BE2C (cell line): ENCODE measurements around the gene NPLOC4.
"Not testable (repeated sequence)": the region's sequence is repeated elsewhere in the genome, so short reads cannot be mapped to it uniquely, and the experiment has no call there.

Experiments
- DNase-seq: peaks from one replicate; pipeline ENCODE4 v3.0.0-alpha.2; 2020
- H3K27me3 ChIP-seq: fragments of 250-450 bp; sonication (Bioruptor Pico); 2 replicates; pipeline ENCODE4 v1.5.1; 2020; ENCODE audit warnings: mild to moderate bottlenecking
- H3K36me3 ChIP-seq: fragments of 250-450 bp; sonication (Bioruptor Pico); 2 replicates; pipeline ENCODE4 v1.5.1; 2020; ENCODE audit warnings: mild to moderate bottlenecking
- H3K4me1 ChIP-seq: fragments of 250-450 bp; sonication (Bioruptor Pico); 2 replicates; pipeline ENCODE4 v1.5.1; 2020
- H3K4me3 ChIP-seq: 2 replicates; pipeline ENCODE4 v1.5.1; 2011; ENCODE audit warnings: low read depth, low read length
- H3K9me3 ChIP-seq: fragments of 250-450 bp; sonication (Bioruptor Pico); 2 replicates; pipeline ENCODE4 v1.5.1; 2020
- CTCF ChIP-seq: IDR thresholded peaks from 2 replicates; pipeline ENCODE4 v1.5.1; 2012; ENCODE audit warnings: mild to moderate bottlenecking, low read depth, low read length

The NPLOC4 gene

GRCh38 chr17:81590121-81590520, 46.8 kb downstream of the NPLOC4 start:
- H3K36me3 ChIP-seq, result peaks cover 80% of the 10 kb centered on the region
- no peak for DNase-seq
- no peak for TF ChIP-seq CTCF
- no peak overlapping the region for H3K4me3 ChIP-seq
- H3K9me3 ChIP-seq, result no peaks in the 10 kb centered on the region
- H3K27me3 ChIP-seq, result no peaks in the 10 kb centered on the region
- no peaks in the 10 kb centered on the region for H3K4me1 ChIP-seq

GRCh38 chr17:81589612-81590011, 47.3 kb downstream of the NPLOC4 start:
- H3K9me3 ChIP-seq, result no peaks in the 10 kb centered on the region
- no peak overlapping the region for H3K4me3 ChIP-seq
- peaks cover 77% of the 10 kb centered on the region for H3K36me3 ChIP-seq
- no peak for DNase-seq
- no peaks in the 10 kb centered on the region for H3K4me1 ChIP-seq
- no peaks in the 10 kb centered on the region for H3K27me3 ChIP-seq
- no peak for TF ChIP-seq CTCF

GRCh38 chr17:81586096-81586495, 50.8 kb downstream of the NPLOC4 start:
- Histone ChIP-seq H3K9me3 (no peaks in the 10 kb centered on the region), H3K4me1 (no peaks in the 10 kb centered on the region), H3K4me3 (no peak overlapping the region), H3K27me3 (no peaks in the 10 kb centered on the region), H3K36me3 (peaks cover 79% of the 10 kb centered on the region)
- DNase-seq, result no peak
- TF ChIP-seq CTCF, result no peak

- H3K36me3 ChIP-seq, result peaks cover 76% of the 10 kb centered on the region
- not testable (repeated sequence) for H3K9me3 ChIP-seq
These were observed 52.1 kb downstream of the NPLOC4 start for GRCh38 chr17:81584771-81585170.

GRCh38 chr17:81583589-81584342, 53.1 kb downstream of the NPLOC4 start:
- DNase-seq, result no peak
- H3K4me3 ChIP-seq, result no peak overlapping the region
- no peaks in the 10 kb centered on the region for H3K9me3 ChIP-seq
- peaks cover 78% of the 10 kb centered on the region for H3K36me3 ChIP-seq
- no peaks in the 10 kb centered on the region for H3K4me1 ChIP-seq
- H3K27me3 ChIP-seq, result no peaks in the 10 kb centered on the region
- no peak for TF ChIP-seq CTCF

More at GRCh38 chr17:81584771-81585170, 52.1 kb downstream of the NPLOC4 start:
- not testable (repeated sequence) for H3K27me3 ChIP-seq, H3K4me1 ChIP-seq, H3K4me3 ChIP-seq, DNase-seq

GRCh38 chr17:81582749-81583148, 54.2 kb downstream of the NPLOC4 start:
- TF ChIP-seq CTCF, result no peak
- peaks cover 68% of the 10 kb centered on the region for H3K36me3 ChIP-seq
- H3K27me3 ChIP-seq, result no peaks in the 10 kb centered on the region

More at GRCh38 chr17:81582749-81583148, 54.2 kb downstream of the NPLOC4 start:
- Histone ChIP-seq H3K4me3 (no peak overlapping the region), H3K4me1 (no peaks in the 10 kb centered on the region), H3K9me3 (no peaks in the 10 kb centered on the region)
- no peak for DNase-seq
